ENCODE measurements around the gene PPP2R5C.

The PPP2R5C gene

DNA sequence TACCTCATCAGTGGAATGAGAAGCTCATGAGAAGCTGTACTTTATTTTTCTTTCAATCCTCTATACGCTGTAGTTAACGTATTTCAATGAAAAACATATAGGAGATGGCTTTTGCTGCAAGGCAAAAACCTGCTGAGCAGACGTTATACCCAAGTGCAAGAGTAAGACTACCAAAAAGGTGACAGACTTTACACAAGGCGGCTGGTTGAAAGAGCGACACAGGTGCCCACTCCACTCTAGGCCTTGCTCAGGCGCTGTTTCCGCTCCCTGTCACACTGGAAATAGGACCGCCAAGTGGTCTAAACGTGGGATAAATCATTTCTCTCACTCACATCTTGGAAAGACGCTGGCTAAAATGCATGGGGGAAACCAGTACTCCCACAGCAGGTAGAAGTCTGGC lies 54.5 kb downstream of the PPP2R5C start:
- DNase-seq = no peak

DNA sequence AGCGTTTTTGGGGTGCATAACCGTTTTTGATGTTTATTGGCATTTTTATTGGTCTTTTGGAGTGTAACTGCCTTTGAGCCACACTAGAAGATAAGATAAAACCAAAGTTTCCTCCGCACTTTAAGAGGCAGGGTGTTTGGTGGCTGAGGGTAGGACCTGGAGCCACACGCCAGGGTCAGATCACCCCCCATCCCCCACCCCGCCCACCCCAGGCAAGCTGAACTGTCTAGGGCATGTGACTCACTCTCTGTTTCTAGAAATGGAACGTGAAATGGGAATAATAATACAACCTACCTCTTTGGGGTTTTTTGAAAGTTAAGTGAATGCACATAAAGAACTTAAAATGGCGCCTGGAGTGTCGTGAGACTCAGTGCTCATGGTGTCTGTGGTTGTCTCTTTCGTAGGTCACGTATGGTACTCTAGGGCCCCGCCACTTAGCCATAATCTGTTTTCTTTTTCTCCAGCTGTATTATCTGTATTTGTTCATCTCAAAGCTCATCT lies 56.0 kb downstream of the PPP2R5C start:
- no peak for DNase-seq

DNA sequence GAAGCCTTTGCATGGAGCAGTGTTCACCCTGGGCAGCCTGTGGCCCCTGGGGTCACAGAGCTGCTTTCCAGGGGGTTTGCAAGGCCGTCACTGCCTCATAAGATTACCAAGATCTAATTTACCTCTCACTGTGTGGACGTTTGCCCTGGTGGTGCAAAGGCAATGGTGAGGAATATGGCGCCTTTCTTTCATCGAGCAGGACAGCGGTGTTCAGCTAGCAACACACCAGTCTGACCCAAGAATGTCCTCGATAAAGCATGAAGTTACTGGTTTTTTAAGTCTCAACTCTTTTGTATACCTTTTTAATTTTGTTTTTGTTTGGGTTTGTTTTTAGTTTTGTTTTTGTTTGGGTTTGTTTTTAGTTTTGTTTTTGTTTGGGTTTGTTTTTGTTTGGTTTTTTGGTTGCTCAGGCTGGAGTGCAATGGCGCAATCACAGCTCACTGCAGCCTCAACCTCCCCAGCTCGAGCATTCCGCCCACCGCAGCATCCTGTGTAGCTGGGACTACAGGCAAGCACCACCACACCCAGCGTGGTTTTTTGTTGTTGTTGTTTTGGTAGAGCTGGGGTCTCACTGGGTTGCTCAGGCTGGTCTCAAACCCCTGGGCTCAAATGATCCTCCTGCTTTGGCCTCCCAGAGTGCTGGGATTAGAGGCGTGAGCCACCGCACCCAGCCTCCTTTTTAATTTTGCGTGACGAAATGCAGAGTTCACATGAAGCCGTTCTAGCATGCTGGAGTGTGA lies 57.9 kb downstream of the PPP2R5C start:
- DNase-seq = no peak

DNA sequence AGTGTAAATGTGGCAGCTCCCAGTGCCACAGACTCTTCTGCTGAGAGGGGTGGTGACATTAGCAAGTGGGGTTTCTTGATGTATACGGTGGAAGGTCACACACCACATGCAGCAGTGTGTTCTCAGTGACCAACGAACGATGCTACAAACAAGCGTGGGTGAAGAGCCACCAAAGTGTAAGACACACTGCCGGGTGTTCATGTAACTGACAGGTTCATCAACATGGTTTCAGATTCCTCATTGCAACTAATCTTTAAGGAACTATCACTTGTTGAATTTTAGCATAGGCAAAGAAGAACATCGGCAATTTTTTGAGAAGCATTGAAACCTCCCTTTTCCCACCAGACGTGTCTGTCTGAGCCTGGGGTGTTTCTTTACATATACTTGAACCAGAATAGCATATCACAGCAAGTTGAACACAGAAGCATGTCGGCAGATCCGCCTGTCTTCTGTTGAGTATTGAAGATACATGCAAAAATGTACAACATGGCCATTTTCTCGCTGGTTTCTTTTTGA lies 58.8 kb downstream of the PPP2R5C start:
- no peak for DNase-seq

DNA sequence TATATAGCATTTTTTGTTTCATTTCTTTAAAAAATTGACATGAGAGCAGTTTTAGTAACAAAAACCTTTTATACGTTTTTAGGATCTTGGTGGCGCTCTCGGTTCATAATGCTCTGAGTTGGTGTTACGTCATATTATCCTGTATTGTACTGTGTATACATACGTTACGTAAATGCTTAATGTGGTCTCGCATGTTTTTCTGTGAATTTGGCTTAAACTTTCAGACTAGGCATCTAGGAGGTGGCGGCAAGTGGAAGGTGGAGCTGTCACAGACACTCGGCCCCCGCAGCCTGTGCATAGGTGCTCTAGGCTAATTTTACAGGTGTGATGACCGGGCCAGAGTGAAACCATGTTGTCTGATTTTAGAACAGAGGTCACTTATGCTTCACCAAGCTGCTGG lies 60.0 kb downstream of the PPP2R5C start:
- DNase-seq = no peak

DNA sequence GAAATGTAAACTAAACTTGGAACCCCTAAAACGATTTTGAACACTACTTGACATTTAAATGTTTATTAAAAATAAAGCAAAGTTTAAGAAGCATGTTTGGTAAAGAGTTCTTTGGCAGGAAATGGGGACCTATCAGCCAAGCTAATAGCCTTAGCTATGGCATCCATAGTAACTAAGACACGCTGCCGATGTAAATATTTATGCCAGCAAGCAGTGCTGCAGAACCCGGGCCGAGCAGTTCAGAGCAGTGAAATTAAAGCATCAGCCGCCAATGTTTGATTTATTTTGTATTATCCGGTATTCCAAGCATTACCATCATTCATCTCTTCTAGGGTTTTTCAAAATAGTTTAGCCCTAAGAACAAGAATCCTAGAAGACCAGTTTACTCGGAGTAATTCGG lies 61.6 kb downstream of the PPP2R5C start:
- DNase-seq = no peak

DNA sequence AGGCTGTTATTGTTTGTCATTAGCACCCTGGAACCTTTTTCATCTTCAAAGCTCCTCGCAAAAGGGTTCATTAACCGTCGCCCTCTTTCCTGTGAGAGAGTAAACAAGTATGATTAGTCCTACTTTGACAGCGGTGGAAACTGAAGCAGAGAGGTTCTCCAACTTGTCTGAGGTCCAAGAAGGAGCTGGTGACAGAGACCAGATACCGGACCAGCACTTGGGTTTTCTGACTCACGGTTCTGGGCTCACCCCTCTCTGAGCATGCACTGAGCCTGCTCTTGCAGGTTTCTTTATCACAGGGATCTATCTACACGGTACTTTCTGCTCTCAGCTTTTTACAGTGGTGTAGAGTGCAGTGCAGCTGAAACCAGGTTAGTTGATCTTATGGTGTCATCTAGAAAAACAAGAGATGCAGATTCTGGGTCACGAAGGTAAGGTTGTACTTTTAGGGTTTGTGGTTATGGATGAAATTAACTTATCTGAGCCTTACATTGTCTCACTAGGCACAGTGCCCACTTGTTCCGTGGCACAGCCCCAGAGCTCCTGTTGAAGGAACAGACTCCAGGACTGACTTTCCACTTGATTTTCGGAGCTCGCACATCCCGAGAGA lies 62.1 kb downstream of the PPP2R5C start:
- DNase-seq = no peak

DNA sequence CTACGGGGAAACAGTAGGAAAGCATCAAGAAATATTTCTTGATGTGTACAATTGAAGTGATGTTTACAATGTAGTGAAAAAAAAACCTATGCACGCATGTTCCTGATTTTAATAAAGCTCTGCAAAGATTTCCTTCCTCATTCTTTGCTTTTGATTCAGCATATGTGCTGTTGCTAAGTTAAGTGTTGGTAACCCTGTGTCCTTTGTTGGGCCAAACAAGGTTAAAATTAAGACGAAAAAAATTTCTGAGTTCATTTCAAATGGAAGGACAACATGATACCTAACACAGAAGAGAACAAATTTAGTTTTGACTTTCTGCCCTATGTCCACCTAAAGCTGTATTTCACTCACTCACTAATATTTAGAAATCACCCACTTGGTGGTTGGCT lies 62.8 kb downstream of the PPP2R5C start:
- DNase-seq = no peak

DNA sequence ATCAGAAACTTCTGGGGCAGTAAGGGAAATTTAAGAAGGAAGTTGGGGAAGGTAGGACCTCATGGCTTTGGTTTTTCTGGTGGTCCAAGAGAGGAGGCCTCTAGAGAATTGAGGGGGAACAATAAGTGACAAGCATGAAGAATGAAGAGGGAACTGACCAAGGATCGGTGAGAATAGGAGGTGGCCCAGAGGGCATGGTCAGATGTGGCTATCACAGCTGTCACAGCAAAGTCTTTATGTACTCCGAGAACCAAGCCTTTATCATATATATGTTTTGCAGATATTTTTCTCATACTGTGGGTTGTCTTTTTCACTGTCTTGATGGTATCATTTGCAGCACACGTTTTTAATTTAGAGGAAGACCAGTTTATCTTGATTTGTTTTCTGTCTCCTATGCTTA lies 64.3 kb downstream of the PPP2R5C start:
- no peak for DNase-seq

DNA sequence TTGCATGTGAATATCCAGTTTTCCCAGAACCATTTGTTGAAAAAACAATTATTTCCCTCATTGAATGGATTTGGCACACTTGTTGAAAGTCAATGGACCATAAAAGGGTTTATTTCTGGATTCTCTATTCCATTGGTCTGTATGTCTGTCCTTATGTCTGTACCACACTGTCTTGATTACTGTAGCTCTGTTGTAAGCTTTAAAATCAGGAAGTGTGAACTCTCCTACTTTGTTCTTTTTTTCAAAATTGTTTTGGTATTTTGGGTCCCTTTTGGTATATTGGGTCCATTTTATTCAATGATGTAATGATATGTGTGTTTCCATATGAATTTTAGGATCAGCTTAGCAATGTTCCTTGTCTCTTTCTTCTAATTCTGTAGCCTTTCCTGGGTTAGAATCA lies 64.8 kb downstream of the PPP2R5C start:
- no peak for DNase-seq

DNA sequence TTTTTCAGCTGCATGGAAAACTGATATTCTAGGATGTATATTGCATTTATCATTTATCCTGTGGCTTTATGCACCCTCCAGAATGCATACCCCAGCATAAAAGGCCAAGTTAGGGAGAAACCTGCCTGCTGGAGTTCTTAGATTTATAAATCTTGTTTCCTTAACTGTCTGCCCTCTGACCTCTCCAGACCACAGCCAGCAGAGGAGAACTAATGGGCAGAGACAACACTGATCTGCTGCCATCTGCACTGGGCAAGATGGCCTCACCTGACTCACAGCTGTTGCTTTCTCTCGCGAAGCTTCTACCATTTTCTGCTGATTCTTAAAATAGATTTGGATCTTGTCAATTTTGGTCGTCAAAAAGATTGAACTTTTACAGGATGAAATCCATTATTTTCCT lies 65.8 kb downstream of the PPP2R5C start:
- no peak for DNase-seq

DNA sequence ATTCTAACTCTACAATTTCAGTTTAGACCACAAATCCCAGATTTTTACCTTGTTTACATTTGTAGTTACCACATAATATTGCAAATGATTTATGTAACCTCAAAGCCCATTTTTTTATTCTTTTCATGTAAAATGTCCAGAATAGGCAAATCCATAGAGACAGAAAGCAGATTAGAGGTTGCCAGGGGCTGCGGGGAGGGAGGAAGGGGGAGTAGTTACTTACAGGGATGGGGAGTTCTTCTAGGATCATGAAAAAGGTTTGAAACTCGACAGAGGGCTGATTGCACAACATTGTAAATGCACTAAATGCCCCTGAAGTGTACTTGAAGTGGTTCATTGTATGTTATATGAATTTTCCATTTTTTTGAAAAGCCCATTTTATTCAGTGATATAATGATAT lies 66.5 kb downstream of the PPP2R5C start:
- no peak for DNase-seq

DNA sequence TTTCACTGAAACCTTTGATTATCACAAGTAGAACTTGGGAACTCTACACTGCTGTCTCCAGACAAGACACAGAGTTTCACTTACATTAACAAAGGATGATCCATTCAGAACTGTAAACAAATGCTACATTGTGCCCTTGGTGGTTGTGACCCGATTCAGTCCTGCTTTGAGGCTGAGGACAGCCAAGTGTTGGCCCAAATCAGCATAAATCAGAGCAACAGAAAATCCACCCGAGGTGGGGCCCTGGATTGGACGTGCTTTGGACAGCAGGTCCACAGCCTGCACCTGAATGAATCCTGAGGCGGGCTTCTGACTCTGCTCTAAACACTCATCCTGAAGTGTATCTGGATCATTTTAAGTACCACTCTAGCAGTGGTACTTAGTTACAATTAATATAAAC lies 68.8 kb downstream of the PPP2R5C start:
- no peak for DNase-seq

DNA sequence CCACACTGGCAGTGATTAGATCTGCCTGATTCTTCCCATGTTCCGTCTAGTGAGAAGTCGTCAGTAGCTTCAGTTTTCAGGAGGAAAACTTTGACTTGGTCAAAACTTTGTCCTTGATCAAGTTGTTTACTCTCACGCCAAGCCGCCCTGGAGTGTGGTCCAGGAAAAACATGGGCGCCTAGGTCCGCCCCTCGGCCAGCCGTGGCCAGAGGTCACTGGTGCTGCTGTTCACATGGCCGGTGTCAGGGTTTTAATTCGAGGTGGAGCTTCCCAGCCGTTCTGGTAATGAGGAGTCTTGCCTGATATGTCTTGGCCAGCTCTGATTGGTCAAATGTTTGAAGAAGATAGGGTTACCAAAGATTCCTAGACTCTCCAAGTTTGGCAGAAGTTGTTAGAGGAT lies 71.5 kb downstream of the PPP2R5C start:
- DNase-seq = no peak

DNA sequence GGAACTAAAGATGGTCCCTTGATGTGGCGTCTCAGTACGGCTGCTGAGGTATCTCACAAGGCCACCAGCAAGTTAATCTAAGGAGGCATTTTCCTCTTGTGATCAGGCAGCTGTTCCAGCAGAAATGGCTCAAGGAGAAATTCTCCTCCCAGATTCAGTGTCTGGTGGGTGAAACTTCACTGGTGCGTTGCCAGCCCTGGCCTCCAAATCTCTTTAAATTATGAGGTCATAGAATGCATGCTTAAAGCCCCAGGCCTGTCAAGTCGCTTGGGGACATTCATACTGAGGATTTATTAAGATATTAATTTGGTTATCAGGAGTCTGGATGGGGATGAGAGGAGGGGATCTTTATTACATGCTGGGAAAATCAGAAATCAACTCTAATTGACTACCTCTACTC lies 72.9 kb downstream of the PPP2R5C start:
- DNase-seq = no peak

DNA sequence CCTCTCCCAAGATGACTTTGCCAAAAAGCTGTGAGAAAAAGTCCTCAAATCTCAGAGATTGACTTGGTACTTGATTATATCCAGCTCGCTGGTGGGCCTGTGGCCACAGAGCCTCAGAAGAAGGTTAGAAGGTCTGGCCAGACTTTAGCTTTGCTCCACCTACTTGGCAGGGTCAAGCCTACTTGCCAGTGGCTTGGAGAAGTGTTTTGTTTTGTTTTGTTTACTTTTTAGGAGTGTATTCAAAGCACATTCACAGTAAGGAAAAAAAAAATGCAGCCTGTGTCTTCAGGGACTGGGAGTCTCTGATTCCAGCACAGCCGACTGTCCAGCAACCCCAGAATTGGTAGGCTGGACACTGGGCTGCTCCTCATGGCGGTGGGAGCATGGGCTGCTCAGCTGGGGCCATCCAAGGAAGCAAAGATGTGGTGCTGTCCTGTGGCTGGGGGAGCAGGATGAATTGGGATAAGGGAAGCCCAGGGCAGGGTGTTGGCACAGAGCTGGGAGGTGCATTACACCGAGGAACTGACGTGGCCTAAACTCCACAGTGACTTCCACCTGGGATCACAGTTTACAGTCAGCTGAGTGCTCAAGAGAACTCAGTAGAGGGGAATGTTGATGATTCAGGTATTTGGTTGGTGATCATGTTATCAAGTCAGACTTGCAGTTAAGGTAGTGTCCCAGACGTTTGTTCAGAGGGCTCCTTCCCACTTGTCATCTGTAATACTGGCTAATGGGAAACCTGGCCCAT lies 73.5 kb downstream of the PPP2R5C start:
- DNase-seq = no peak

DNA sequence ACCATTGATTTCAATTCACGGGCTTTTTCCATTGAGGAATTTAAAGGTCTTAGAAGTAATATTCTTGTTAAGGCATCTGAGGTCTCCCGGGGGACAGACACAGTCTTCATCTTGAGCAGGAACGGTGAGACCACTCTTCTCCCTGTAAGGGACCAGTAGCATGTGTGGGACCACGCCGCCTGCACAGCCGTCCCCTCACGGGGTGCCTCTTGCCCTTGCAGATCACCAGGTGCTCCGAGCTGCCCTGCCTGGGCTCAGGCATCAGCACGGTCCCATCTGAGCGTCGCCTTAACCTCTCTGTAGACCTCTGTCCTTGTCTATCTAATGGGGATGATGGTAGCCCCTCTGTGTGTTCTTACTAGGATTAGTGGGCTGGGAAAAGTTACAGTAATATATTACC lies 74.1 kb downstream of the PPP2R5C start:
- no peak for DNase-seq

DNA sequence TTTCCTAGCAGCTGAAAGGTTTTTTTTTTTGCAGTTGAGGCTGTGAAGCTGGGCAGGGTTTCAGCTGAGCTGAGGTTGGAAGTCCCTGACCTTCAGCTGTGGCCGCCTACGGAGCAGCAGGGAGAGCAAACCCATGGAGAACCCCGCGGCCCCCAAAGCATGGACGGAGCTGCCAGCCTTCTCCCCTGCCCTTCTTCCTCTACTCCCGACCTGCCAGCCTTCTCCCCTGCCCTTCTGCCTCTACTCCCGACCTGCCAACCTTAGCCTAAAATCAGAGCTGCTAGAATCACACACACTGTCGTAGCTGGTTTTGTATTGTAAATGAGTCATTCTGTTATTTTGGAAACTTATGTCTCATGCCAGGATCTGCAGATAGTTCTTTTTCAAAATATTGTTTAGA lies 74.6 kb downstream of the PPP2R5C start:
- no peak for DNase-seq

DNA sequence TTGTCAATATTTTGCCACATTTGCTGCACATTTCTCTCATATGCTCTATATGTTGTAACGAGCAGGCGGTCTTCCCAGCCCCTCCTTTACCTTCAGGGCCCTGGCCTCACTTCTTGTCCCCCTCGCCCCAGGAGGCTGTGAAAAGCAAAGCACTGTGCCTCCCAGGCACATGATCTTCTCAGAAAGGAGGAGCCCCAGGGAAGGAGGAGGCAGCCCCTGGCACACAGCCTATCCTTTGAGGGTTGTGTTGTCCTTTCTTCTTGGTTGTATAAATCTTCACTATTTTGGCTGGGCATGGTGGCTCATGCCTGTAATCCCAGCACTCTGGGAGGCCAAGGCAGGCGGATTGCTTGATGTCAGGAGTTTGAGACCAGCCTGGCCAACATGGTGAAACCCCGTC lies 77.0 kb downstream of the PPP2R5C start:
- no peak for DNase-seq

DNA sequence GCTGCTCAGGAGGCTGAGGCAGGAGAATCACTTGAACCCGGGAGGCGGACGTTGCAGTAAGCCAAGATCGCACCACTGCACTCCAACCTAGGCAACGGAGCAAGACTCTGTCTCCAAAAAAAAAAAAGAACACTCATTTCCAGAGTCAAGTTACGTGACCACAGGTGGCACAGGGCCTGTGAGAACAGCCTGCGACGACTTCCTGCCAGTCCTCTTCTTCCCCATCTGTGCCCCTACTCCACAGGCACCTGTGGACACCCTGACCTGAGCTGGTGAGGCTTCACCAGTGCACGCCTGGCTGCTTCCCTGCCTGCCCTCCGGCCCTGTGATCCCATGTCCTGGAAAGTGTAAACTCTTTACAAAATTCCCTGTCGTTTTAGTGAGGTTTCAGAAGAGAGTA lies 77.7 kb downstream of the PPP2R5C start:
- DNase-seq = no peak

DNA sequence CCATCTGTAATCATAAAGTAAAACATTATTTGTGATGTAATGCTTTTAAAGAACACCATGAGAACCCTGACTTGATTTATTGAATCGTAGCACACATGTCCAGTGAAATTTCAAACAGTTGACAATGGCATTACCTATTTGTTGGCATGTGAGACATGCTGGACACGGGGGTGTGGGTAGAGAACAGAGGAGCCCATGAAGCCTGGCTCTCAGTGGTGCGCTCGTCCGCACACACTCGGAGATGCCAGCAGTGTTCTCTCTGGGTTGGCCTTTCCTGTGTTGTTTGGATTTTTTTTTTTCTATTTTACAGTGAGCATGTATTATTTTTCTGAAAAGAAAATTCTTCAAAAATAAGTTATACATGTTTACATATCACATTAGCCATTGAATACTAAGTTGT lies 78.2 kb downstream of the PPP2R5C start:
- no peak for DNase-seq

DNA sequence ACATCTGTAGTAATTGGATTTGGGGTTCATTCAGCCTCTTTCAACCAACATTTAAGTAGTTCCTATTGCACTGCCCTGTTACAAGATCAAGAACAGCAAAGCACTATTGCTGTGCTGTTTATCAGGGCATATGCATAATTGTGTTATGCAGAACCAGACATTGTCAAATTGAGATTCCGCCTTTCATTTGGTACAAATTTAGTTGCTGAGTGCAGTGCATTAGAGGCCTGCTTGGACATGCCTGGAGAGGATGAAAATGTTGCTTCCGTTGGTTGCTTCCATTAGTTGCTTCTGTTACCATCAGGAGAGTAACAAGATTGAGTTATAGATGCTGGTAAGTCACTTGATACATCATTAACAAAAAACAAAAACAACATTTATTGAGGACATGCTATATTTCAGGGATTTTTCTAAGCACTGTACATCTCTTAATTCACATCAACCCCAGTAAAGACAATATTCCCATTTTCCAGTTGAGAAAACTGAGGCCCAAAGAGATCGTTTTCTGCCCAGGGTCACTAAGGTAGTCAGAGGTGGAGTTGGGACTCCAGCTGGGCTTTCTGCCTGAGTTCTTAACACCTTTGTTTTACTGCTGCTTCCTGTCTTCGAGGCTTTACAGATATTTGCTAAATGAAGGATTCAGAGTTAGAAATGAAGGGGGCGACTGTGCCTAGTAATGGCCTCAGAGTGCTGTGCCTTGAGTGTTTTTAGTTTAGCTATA lies 79.3 kb downstream of the PPP2R5C start:
- DNase-seq = no peak

DNA sequence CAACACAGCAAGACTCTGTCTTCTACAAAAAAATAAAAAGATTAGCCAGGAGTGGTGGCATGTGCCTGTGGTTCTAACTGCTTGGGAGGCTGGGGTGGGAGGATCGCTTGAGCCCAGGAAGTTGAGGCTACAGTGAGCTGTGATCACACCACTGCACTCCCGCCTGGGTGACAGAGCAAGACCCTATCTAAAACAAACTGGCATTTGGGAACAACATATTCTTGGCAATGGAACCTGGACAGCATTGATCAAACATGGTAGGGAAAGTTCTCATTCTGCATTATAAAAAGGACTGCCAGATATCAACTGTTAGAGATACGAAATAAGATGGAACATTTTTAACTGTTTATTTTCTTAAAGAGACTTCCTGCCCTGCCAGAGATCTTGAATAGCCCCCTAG lies 81.5 kb downstream of the PPP2R5C start:
- DNase-seq = no peak
